Measurements from ENCODE around the gene AVPR1B.

The AVPR1B gene, protein sequence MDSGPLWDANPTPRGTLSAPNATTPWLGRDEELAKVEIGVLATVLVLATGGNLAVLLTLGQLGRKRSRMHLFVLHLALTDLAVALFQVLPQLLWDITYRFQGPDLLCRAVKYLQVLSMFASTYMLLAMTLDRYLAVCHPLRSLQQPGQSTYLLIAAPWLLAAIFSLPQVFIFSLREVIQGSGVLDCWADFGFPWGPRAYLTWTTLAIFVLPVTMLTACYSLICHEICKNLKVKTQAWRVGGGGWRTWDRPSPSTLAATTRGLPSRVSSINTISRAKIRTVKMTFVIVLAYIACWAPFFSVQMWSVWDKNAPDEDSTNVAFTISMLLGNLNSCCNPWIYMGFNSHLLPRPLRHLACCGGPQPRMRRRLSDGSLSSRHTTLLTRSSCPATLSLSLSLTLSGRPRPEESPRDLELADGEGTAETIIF

DNA sequence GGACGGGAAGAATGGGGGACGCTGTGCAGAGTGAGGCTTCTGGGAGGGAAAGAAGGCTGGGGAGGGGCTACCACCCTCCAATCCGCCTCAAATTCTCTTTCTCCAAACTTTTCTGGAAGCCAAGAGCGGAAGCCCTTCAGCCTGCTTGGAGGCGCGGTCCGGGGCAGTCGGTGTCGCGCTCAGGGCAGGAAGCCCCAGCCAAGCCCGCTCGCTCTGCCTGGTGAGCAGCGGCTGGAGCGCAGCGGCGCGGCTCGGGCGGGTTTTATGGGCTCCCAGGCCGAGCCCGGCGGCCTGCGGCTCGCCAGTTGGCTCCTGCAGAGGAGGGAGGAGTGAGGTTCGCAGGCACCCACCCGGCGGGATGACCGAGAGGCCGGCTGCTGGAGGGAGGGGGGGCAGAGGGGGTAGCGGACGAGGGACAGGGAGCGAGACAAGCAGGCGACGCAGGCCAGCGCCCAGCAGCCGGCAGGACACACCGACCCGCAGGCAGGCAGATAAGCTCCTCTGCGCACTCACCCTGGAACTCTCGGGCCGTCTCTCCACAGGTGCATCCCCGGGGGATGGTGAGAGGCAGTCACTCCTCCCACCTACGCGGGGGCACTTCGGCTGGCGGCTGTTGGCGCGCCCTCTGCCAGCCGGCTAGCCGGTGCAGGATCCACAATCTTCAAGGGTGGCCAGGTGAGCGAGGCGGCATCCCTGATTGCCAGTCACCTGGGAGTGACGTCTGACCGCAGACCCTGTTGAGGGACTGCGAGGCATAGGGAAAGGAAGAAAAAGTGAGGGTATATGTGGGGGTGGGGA is at the start of gene AVPR1B:
Gene AVPR1B, minus strand, starts transcription at position 238 of the 798 bp plus-strand sequence. CDS start 498 bp downstream, outside the sequence.
- peak; percentile 73 for DNase-seq

DNA sequence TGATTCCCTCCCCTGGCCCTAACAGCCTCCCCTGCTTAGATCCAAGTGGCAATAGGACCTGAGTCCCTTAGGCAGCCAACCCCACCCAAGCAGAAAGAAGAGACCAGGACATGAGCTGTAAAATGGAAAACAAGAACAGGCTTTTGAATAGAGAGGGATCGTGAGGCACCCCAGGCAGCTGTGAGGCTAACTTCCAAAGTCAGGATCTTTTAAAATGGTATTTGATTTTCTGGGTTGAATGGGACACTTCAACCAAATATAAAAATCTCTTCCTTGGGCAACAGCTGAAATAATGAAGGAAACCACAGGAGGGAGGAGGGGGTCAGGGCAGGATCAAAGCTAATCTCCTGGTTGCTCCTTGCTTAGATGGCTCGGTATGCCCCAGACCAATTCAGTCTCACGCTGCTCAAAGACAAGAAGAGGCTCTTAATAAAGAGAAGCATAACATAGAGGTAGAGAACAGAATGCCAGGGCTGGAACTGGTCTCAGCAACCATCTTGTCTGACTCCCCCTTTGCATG is 28.6 kb upstream of the AVPR1B start:
- no peak for DNase-seq

DNA sequence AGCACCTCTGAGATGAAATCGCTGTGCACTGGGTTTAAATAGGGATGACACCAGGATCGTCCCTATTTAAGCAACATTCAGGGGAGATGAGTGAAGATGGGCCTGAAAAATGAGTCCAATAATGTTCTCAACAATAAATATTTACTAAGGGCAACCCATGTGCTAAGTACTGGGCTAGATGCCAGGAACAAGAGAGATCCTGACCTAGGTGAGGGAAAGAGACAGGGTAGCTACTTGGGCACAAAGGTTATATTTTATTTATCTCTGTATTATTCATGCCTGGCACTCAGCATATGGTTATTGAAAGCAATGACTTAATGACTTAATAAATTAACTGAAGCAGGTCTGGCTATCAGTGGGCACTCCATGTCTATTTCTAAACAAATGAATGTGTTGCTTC is 27.4 kb upstream of the AVPR1B start:
- DNase-seq, result no peak

DNA sequence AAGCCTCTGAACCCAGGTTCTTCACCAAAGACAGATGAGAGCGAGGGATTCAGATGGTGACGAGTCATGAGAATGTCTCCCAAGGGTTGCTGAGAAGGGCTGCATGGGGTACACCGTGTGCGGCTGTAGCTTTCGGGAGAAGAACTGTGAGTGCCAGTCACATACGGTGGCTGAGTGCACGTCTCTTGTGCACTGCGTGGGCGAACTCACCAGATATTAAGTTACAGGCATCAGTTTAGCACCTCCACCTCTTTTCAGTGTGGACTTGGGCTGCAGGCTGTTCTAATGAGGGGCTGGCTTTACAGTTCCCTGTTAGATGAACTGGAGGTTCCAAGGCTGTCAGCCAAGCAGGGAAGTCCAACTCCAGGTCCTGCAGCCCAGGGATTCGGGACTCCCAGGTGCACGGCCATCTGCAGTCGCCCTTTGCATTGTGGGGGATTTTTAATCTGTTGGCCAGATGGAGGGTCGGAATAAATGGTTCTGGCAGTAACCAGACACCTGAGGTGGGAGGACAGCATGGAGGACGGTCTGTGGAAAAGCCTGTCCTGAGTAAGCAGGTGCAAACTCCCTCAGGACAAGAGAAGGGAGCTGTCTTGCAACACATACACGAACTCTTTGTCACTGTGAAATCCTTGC is 26.5 kb upstream of the AVPR1B start:
- DNase-seq, result no peak

DNA sequence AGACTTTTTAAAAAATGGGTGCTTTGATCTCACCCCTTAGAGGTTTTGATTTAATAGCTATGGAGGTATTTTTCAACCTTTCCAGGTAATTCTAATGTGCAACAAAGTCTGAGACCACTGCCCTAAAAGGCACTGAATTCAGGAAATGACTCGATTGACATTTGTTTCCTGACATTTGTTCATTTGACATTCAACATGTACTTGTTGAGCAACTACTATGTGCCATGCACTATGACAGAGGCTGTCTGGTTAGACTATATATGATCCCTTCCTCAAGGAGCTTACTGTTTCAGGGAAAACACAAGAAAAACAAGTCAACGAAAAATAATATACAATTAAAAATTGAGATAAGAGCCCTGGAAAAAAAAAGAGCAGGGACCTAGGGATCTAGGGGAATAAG is 25.6 kb upstream of the AVPR1B start:
- no peak for DNase-seq

DNA sequence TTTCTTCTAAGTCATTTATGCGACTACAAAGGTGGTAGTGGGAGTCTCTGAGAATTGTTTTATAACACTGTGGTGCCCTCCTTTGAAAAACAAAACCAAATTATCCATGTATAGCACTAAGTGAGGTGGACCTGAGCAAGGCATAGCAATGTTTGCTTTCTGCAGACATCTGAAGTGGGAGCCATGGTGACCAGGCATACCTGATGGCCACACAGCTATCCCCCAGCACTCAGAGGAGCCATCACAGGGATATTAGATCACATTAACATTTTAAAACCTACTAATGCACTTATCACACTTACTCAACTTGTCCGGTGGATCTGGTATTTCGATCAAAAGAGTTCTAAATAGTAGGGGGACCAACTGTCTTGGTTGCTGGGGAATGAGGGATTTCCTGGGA is 24.8 kb upstream of the AVPR1B start:
- no peak for DNase-seq

DNA sequence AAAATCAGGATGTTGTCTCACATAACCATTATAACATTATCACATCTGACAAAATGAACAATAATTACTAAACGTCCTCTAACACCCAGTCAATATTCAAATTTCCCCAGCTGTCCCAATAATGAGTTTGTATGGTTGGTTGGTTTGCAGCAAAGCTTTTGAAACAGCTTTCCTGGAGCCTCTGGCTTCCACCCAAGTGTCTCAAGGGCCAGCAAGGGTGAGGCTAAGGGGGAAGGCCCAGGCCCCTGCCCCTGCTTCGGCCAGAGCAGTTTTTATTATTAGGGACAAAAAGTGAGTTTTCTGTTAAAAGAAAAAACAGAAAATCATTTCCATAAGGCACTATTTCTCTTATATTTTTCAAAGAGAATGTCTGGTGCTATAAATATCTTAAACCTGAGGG is 19.1 kb upstream of the AVPR1B start:
- DNase-seq, result no peak

DNA sequence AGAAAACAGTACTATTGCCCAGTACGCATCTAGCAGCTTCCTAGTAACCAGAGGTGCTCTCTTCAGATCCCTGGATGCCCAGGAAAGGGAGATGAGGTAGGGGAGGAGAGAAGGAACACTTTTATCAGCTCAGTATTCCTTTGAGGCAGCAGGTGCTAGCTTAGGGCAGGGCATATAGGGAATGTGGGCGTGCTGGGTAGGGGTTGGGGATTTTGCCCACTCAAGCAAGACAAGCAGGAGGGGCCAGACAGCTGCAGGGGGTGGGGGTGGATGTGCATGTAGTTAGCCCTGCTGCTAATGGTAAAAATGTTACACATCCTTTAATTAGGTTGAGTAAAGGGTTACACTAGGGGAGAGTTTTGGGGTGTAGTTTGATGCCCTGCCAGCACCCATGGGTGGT is 18.1 kb upstream of the AVPR1B start:
- no peak for DNase-seq

DNA sequence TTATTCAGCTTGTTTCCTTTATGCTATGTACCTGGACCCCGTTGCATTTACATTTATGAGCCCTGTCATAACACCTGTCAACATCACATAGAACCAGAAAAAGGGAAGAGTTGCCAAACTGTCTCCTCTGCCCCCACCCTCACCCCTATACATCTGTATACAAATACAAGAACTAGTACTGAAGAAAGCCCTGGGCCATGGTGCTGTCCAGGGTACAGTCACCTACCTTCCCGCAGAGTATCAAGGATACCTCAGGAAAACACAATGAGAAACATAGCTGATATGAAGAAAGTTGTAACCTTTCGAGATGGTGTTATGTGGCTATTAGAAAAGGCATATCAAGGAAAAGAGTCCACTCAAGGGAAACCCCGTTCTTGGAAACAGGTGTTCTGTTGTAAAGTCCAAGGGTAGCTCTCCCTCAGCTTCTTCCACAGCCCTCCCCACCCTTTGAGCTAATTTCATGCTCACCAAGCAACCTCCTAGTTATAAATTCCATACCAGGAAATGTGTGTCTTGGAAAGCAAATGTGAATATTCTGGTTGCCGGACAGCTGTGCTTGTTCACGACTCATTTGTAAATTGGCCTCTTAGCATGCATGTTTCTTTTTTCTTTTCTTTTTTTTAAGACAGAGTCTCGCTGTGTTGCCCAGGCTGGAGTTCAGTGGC is 16.7 kb upstream of the AVPR1B start:
- DNase-seq, result no peak

DNA sequence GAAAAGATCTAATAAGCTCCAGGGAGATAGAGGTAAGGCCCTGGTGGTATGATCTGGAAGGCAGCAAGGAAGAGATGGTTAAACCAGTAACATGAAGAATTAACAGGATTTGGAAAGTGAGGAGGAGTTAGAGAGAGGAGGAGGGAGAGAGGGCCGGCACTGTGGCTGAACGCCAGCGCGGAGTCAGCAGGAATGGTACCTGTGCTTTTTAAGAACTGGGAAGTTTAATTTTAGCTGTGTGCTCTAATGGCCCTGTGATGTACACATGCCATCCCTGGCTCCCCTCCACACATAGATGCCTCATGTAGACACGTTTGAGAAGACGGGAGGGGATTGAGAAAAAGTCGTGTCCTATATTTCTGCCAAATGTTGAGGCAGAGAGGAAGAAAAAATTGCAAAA is 13.8 kb upstream of the AVPR1B start:
- DNase-seq, result no peak

DNA sequence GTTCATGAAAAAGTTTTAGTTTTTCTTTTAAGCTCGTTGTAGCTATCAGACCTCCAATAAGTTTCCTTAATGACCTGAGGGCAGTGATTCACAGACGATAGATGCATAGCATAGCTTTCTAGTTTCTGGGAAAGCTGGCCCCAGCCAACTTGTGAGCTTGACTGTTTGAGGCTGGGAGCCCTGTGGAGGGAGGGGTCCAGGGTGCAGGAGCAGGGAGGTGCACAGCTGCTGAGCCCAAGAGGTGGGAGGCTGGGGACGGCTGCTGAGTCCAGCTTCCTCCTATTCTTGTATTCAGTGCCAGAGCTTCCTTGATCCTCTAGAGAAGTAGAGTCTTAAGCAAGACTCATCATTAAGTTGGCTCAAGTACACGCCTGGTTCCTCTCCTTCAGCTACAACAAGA is 11.0 kb upstream of the AVPR1B start:
- no peak for DNase-seq

DNA sequence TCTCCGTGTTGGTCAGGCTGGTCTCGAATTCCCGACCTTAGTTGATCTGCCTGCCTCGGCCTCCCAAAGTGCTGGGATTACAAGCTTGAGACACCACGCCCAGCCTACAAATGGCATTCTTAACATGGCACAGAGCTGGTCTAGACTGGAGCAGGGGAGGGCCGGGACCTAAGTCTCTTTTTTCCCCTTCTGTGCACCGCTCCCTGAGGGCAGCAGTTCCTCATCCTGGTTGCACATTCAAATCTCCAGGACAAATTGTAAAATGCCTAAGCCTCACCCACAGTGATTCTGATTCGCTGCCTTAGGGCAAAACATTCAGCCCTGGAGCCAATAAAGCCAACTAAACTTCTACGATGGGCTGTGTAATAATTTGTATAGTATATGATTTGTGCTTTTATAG is 10.1 kb upstream of the AVPR1B start:
- no peak for DNase-seq

DNA sequence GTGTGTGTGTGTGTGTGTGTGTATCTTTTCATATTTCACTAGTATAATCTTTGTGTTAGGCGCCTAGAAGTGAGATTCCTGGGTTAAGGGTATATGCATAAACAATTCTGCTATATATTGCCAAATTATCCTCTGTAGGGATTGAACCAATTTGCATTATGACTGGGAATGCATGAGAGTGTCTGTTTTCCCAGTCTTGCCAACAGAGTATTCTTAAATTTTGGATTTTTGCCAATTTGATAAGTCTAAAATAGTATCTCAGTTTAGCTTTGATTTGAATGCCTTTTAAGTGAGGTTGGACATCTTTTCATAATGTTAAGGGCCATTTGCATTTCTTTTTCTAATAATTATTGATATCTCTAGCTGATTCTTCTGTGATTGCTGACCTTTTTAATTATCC is 8.2 kb upstream of the AVPR1B start:
- DNase-seq, result no peak

DNA sequence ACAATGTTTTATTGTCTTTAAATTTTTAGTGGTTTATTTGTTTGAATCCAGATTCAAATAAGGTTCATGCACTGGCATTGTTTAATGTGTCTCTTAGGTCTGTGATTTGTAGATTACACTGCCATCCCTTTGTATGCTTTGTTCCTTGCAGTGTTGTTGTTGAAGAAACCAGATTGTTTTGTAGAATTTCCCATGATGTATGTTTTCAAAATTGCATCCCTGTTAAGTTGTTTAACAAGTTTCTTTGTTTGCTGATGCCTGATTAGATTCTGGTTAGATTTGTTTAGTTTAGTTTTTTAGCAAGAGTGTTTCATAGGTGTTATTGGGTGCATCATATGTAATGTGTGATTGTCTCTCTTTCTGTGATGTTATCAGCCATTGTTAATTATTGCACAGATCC is 5.5 kb upstream of the AVPR1B start:
- DNase-seq, result no peak

DNA sequence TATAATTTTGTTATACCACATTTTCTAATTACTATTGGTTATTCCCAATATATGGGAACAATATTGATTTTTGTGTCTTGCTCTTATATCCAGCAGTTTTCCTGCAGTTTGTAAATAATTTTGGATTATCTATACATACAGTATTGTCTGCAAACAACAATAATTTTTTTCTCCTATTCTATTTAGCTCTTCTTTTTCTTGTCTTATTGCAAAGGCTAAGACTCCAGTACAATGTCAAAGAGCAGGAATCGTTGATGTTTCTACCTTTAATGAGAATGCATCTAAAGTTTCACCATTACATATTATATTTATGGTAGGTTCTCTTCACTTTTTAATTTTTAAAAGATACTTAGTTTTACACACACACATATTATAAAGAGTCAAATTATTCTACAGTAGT is 4.1 kb upstream of the AVPR1B start:
- no peak for DNase-seq

DNA sequence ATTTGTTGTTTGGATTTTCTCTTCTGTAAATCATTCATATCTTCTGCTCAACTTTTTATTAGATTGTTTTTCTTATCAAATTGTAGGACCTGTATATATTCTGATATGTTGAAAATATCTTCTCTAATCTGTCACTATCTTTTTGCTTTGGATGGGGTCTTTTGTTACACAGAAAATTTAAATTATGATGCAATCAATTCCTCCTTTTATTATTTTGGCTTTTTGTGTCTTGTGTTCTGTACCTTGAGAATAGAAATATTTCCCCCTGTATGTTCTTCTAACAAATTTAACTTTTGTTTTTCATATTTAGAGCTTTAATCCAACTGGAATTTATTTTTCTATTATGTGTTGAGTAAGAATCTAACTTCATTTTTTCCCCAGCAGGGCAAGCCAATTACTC is 3.2 kb upstream of the AVPR1B start:
- no peak for DNase-seq

DNA sequence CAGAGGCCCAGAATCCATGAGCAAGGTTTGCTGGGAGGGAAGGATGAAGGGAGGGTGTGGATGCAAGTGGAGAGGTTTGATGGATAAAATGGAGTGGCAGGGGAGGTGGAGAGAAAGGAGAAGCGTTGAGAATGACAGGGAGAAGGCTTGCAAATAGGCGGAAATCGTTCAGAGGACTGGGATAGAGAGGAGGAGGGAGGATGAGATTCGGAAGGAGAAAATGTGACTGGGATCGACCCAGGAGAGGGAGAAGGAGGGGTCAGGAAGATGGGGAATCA is 376 bp downstream of the AVPR1B start:
- no peak for DNase-seq

DNA sequence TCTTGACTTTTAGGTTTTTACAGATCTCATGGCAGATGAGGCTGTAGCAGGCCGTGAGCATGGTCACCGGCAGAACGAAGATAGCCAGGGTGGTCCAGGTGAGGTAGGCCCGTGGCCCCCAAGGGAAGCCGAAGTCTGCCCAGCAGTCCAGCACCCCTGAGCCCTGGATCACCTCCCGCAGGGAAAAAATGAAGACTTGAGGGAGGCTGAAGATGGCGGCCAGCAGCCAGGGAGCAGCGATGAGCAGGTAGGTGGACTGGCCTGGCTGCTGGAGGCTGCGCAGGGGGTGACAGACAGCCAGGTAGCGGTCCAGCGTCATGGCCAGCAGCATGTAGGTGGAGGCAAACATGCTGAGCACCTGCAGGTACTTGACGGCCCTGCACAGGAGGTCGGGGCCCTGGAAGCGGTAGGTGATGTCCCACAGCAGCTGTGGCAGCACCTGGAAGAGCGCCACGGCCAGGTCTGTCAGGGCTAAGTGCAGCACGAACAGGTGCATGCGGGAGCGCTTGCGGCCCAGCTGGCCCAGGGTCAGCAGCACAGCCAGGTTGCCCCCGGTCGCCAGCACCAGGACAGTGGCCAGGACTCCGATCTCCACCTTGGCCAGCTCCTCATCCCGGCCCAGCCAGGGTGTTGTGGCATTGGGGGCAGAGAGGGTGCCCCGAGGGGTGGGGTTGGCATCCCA is 856 bp downstream of the AVPR1B start:
- DNase-seq, result no peak

DNA sequence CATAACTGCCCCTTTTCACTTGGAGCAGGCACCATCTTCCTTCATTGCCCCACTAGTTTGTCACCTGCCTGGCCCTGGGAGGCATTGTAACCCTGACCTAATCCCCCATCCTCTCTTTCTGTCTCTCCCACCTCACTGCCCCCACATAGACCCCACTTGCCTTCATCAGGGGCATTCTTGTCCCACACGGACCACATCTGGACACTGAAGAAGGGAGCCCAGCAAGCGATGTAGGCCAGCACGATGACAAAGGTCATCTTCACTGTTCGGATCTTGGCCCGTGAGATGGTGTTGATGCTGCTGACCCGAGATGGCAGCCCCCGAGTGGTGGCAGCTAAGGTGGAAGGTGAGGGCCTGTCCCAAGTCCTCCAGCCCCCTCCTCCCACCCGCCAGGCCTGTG is 1.4 kb downstream of the AVPR1B start:
- DNase-seq, result no peak

DNA sequence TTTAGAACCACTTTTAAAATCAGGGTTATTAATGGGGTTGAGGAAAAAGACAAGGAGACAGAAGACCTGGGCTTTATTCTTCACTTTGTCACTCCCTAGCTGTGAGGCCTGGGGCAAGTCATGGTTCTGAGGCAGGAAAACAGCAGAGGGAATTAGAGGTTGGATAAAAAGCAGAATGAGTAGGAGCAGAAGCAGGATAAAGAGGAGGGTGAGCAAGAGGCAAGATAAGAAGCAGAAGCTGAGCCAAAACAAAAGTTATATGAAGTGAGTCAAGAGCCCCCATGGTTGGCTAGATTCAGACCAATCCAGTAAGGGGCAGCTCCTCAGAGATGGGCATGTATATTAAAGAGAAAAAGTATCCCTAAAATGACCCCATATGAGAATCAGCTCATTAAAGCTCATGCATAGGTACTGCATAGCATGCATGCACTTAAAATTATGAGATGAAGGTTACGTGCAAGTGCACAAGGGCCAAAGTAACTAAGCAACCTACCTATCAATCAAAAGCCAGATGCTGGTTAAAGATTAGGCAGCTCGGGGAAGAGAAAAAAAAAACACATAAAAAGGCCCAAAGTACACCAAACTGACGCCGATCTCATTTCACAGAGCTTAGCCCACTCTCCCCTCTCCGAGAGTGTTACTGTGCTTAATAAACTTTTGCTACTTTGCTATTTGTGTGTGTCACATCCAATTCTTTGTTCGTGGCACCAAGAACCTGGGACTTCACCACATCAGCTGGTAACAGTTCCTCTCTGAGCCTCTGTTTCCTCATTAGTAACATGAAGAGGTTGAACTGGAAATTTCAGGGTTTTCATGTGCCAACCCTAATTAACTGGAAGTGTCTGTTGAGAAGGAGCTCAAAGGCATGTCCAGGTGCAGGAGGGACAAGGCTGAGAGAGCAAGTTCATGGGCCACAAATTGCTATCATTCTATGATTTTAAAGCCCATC is 2.2 kb downstream of the AVPR1B start:
- no peak for DNase-seq

DNA sequence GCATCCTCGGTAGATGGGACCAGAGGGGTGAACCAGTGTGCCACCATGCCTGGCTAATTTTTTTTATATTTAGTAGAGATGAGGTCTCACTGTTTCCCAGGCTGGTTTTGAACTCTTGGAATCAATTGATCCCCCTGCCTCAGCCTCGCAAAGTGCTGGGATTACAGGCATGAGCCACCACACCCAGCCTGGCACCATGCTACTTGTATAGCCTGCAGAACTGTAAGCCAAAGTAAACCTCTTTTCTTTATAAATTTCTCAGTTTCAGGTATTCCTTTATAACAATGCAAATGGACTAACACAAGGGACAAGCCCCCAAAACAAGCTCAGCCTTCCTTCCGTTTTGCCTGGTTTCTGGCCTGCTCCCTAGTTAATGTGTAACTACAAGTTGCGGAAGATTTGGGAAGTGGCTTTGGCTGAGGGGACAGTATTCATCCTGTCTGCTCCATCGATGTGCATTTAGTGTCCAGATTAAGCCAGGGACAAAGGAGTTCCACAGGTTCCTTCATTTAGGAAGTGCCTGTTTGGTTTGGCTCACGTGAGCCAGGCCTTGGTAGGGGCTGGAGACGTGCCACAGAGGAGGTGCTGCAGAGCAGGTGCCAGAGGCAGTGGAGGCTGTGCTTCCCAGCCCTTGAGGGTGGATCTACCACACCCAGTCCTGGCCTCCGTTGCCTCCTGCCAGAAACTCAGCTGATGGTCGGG is 4.4 kb downstream of the AVPR1B start:
- DNase-seq, result peak; percentile 53
